Peyer's patch (tissue), 4 donors: ENCODE measurements around the gene CSTB.

Experiments
- POLR2A ChIP-seq, 2 donors: fragments of 450-650 bp; IDR thresholded peaks; one replicate each; pipeline ENCODE4 v1.5.1; 2017; ENCODE audit warnings: antibody characterized with exemption in 2 of 2, mild to moderate bottlenecking in 2 of 2, moderate library complexity in 2 of 2
- TF ChIP-seq, protein P1 (sequence below), 6 experiments: fragments of 450-650 bp in 4 of 6; fragments of 200-600 bp in 2 of 6; sonication (generic) in 1 of 6; IDR thresholded peaks; one replicate each; pipeline ENCODE4 v1.5.1; 2017 to 2019; ENCODE audit warnings: antibody characterized with exemption in 6 of 6, mild to moderate bottlenecking in 3 of 6, moderate library complexity in 1 of 6

DNA sequence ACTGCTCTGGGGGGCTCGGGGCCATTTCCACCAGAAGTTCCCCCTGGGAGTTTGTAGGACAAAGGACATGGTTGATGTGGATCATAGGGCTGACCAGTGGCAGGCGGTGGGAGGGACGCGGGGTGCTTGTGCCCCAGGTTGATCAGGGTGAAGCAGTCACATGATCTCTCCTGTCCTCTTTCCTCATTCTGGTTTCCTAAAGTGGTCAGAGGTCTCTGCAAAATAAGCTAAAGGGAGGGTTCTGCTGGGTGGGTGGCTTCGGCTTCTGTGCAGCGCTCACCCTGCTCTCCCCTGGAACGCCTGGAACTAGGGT, 48.0 kb downstream of the CSTB start:
- TF ChIP-seq, protein P1, sequence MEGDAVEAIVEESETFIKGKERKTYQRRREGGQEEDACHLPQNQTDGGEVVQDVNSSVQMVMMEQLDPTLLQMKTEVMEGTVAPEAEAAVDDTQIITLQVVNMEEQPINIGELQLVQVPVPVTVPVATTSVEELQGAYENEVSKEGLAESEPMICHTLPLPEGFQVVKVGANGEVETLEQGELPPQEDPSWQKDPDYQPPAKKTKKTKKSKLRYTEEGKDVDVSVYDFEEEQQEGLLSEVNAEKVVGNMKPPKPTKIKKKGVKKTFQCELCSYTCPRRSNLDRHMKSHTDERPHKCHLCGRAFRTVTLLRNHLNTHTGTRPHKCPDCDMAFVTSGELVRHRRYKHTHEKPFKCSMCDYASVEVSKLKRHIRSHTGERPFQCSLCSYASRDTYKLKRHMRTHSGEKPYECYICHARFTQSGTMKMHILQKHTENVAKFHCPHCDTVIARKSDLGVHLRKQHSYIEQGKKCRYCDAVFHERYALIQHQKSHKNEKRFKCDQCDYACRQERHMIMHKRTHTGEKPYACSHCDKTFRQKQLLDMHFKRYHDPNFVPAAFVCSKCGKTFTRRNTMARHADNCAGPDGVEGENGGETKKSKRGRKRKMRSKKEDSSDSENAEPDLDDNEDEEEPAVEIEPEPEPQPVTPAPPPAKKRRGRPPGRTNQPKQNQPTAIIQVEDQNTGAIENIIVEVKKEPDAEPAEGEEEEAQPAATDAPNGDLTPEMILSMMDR (IDR thresholded peaks at IDR 0.05) = no peak
- no peak for TF ChIP-seq POLR2A (IDR thresholded peaks at IDR 0.05)
